Stimulated activated CD4-positive, alpha-beta T cell treated with anti-CD3 and anti-CD28 coated beads, TNF-alpha, amount 100 ng/mL, for 4 hours (primary cell): ENCODE results near the gene POP4.
A peak's percentile ranks its signal among the peaks of the same experiment; 100 is the strongest.

Experiments used
- DNase-seq, 3 experiments: peaks; one replicate each; pipeline ENCODE4 v3.0.0-alpha.2; 2020; ENCODE audit warnings: low read depth in 3 of 3

Gene POP4

DNA sequence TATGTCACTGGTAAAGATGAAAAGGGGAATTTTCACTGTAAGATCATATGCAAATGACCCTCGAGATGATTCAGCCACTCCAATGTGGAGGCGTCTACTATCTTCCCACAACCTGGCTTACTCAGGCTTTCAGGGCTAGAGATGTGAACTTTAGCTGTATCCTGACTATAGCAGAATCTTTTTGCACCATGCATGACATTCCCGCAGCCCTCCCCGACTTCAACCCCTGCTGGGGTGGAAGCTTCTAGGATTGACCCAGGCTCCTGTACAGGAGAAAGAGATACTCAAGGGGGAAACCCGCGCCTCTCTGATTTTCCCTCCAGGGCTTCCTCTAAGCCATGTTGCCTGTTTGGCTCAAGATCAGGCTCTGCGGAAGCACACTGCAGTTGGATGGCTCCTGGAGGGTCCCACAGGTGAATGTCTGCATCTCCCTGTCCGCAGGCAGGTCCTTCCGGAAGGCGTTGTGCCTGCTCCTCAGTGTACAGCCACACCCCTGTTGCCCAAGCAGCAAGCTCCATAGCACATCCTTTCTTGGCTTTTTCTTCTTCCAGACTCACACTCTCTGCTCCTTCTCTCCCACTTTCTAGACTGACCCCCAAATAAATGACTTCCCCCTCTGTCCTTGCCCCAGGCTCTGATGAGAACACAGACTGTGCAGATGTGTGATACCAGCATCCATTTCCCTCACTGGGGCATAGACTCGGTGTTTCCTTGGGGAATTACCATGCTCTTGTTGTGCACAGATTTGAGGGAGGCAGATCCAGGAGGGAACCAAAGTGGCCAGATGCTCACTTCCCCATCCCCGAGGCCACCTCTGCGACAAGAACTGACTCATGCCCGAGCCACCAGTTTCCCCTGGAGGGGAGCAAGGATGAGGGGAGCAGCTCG, 29.1 kb upstream of the POP4 start:
- DNase-seq, result peak in 1 of 3 experiments; percentile 10

DNA sequence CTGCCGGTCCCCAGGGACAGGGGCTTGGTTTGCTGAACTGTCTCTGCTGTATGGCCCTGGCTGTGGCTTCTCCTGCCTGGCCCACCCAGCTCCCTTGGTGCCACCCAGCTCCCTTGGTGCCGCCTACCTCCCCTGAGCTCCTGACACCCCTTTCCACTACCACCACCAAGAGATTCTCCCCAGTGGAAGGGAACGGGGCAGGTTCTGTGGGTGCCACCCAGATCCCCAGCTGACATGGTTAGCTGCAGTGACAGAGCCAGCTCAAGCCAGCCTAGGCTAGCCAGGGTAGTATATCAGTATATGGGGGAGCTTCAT, 28.5 kb upstream of the POP4 start:
- DNase-seq, result no peak

DNA sequence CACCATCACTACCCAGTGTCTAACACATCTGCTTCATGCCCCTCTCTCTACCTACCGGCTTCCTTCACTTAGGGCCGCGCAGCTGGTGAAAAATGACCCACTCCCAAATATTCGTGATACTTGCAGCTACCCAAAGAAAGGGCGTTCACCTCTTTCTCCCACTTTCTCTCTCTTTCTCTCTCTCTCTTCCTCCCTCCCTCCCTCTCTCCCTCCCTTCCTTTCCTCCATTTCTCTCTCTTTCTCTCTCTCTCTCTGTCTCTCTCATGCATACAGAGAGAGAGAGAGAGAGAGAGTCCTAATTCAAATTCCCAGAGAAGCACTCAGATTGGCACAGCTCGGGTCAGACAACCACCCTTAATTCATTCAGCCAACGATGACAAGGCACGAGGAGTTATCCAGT, 27.7 kb upstream of the POP4 start:
- no peak for DNase-seq

DNA sequence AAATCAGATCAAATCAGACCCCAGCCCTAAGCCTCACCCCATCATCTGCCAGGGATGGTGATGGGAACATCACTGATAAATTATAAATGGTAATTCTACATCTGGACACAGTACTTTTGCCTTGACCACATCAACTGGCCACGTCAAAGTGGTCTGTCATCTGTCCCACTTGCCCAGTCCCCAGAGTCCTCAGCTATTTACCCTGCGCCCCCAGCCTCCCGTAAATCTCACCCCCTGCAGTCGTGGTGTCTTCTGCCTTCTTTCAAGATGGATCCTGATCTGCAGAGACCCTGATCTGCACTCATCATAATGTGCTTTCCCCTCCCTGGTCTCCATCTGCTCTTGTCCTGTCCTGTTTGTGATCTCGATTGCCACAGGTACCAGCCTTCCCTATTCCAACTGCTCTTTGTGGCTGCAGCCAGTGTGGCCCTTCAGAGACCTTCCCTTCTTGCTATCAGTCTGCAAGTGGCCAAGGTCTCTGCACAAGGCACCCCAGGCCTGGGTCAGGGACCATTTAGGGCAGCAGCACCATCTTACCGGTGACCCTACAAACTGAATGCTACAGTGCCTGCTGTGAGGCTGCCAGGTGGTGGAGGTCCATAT, 26.7 kb upstream of the POP4 start:
- DNase-seq, result no peak

DNA sequence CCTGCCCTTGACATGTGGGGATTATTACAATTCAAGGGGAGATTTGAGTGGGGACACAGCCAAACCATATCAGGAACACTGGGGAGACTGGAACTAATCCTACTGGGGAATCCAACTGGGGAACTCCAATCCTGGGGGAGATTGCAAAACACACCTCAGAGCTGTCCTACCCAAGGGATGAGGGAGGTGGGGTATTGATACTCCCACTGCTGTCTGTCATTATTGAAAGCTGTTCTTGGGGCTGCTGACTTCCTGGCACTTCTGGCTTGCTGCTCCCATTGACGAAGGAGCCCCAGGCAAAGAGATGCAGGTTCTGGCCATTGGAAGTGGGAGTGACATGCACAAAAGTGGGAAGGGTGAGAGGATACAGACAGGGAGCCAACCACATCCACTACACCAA, 24.7 kb upstream of the POP4 start:
- DNase-seq, result no peak

DNA sequence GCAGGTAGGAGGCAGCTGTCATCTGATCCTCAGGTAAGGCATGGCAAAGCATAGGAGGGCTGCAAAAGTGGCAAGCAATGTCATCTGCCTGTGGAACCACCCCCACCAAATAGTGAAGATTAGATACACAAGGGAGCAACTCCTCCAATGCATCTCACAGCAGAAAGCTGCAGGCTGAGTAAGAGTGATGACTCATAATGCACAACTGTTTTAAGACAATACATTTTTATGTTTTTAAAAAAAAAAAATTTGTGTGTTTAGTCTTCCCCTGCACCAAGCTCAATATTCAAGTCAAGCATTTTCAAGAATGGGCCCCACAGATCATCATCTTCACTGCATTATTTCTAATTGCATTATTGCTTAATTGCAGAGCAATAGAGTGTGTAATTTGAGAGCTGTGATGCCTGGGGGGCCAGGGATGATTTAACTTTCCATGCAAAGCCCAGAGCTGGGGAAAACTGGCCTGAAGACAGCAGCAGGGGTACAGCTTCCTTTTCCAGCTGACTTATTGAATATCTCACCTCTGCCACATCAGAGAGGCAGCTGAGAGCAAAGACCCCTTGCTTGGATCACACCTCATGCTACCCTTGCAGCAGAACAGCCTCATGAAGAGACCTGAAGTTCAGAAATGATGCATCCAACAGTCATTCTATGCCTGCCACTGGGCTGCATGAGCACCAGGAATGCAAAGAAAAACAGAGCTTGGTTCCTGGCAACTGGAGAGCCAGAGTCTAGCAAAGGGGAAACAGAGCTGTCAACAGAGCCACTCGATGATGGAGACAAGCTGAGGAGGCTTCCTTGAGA, 22.7 kb upstream of the POP4 start:
- no peak for DNase-seq

DNA sequence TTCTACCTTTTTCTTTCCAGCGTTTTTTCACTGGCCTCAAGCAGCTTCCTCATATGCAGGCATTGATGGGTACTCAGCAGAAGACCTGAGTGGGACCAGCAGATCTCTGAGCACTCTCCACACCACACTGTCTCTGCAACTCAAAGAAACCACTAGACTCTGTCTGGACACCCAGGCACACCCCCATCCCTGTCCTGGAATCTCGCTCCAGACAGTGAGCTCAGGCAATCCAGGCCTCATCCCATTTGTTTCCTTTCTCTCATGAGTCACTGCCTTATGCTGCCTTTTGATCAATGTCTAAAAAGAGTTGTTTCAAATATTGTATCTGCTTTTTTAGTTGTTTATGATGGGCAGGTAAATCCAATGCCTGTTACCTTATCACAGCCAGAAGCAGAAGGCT, 19.7 kb upstream of the POP4 start:
- no peak for DNase-seq

DNA sequence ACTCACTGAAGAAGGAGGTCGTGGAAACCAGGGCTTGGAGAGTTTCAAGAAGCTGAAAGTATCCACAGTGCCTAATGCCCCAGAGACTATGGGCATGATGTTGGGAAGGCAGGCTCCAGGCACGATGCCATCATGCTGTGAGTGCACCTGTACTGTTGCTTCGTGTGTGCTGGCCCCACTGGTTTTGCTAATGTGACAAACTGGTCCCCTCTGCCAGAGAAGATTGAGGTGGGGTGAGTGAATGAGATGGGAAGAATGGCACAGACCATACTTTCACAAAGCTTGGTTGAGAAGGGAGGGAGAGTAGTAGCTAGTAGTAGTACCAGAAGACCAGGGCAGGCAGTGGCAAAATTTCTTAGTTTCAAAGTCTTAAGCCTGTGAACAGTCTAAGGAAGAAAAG, 19.0 kb upstream of the POP4 start:
- no peak for DNase-seq

DNA sequence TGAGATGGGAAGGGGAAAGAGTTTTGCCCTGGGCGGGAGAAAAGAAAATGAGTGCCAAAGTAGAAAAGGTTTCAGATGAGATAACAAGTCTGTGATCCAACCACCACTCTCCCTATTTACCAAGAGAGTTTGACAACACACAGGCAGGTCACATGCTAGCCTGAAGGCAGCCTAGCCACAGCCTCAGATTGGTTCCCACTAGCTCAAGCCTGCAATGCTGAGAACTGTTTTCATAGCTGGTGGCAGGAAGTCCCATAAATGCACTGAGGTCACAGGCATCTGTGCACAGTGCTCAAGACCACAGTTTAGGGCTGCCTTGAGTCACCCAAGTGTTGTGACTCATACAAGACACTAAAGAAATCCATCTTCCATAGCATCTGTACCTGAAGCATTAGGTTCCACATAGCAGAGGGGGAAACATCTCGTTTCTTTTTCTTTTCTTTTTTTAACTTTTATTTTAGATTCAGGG, 18.5 kb upstream of the POP4 start:
- peak in 1 of 3 experiments; percentile 26 for DNase-seq

DNA sequence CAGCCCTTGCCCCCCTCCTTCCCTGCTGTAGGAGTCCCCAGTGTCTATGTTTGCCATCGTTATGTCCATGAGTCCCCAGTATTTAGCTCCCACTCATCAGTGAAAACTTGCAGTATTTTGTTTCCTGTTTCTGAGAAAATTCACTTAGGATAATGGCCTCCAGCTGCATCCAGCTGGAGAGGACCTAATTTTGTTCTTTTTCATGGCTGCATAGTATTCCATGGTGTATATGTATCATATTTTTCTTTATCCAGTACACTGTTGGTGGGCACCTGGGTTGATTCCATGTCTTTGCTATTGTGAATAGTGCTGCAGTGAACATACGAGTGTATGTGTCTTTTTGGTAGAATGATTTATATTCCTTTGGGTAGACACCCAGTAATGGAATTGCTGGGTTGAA, 18.0 kb upstream of the POP4 start:
- DNase-seq, result no peak

DNA sequence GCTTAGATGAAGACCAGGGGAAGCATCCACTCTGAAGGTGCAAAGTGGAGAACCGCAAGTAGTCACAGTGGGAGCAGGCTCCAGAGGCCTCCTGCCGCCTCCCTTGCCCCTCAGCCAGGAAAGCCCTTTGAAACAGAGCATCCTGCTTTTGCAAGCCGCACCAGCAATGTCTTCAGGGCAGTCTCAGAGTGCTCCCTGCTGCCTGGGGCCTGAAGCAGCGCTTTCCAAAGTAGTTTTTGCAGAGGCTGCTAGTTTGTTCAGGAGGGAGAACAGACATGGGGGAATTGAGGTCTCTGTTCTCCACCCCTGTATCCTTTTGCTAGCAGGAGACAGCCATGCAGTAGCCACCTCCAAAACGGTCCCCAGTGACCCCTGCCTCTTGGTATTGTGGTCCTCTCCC, 15.8 kb upstream of the POP4 start:
- no peak for DNase-seq

DNA sequence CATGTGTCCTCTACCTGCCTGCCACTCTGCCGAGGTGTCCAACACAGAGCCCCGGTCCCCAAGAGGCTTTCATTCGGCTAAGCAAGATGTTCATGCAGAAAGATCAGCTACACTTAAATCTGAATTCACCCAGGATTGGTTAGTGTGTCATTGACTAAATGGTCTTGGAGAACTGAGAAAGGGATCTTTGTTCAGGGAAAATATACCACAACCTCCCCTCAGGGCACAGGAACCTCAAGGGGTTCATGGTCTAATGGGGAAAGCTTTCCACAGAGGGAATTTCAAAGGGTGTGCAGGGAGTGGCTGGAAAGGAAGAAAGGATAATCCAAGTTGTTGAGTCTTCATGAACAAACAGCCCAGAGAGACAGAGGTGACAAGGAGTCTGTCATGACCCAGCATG, 14.4 kb upstream of the POP4 start:
- no peak for DNase-seq

DNA sequence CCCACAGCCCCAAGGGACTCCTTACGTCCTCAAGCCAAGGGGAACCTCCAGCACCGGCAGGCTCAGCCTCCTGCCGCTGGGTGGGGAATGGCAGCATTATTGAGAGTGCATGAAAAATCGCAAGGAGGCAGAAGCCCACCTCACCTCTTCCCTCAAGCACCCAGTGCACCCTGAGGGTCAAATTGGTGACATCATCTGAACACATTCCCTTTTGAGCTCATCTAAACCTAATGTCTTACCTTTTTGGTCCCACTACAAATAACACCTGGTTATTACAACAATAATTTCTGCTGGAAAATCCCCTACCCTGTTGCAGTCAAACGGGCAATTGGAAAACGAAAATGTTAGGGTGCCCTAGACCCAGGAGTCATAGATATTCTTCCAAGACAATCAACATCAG, 12.2 kb upstream of the POP4 start:
- DNase-seq, result no peak

DNA sequence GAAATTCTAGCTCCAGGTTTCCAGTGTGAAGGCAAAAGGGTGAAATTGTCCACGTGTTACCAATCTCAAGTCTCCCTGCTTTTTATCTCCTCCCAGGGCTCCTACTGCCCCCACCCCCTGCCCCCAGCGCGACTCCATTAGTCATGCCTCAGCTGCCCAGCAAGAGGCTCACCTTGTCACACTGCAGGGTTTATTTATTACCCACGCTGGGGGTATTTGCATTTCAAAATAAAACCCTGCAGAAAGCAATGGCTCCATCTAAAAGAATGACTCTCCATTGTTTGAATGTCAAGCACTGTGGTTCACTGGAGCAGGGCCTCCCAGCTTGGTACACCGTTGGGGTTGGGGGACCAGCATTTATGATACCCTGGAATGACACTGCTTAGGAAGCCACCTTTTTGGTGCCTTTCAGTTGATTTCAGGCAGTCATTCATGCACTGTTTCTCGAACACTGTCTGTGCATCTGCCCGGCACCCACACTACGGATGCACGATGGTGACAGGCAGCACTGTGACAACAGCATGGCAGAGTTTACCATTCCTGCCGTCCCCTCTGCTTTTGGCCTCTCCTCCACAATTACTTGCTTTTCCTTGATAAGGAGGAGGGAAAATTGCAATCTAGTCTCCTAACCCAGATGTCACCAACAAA, 9.9 kb upstream of the POP4 start:
- no peak for DNase-seq

DNA sequence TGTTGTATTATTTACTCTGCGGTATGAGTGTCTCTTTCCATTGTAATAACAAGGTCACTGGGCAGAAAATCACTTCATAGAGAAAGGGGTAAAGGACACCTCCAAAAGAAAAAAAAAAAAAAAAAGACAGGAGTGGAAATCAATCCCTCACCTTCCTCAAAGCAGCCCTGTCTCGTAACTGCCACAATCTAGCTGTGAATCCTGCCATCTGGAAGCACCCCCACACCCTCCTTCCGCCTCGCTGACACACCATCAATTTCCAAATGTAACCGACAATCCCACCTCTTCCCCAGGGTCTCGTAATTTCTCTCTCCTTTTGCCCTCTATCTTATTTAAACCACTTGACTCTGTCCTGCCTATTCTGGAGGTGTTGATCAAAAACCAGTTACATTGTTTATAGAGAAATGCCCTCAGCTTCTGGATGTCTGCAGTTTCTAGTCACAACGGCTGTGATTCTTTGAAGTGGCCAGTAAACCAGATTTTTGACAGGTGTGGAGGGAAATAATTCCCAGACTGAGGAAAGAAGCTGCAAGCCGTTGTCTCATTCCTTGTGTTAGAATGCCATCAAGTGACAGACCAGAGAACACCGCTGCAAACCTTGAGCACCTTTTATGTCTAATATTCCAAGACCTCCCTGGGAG, 9.1 kb upstream of the POP4 start:
- no peak for DNase-seq

DNA sequence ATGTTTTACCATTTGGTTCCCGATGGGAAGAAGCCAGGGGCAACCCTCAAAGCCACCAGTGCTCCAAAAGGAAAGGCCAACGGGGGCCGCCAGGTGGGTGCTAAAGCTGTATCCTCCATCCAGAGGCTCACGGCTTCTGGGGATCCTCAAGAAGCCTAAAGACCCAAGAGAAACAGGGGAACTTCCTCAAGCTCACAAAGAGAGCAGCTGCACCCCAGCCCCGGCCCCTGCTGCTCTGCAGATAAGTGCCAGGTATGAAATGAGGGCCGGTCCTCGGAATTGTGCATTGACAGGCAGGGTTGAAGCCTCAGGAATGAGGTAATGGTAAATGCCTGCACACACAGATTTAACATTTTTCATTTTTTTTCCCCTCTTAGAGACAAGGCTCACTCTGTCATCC, 8.0 kb upstream of the POP4 start:
- DNase-seq, result no peak

DNA sequence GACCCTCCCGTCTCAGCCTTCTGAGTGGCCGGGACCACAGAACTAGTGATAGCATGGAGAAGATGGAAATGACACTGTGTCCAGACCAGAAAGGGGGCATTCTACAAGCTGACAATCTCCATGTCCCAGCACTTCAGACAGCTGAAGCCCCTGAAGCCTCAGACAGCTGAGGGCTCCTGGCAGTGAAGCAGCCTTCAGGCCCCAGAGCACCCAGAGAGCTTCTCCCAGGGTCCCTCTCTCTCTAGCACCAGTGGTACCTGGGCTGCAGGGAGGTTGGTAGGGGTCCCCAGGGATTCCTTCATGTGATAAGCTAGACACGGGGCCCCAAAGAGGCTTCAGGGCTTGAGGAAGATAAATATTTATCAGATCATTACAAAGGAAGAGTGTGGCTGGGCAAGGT, 7.6 kb upstream of the POP4 start:
- no peak for DNase-seq

DNA sequence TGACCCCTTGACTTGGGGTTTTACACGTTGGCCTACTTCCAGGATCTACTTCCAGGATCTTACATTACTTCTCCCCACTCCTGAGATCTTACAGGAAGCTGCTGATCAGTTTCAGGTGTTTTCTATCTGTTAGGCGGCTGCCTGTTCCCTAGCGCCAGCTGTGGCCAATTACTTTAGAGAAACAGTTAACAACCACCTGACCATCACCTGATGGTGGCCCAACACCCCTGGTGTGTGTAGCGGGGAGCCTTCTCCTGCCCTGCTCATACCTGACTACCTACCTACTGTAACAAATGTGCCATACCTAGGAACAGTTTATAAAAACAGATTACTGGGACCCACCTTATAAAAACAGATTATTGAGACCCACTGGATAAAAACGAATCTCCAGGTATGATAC, 2.8 kb upstream of the POP4 start:
- no peak for DNase-seq

DNA sequence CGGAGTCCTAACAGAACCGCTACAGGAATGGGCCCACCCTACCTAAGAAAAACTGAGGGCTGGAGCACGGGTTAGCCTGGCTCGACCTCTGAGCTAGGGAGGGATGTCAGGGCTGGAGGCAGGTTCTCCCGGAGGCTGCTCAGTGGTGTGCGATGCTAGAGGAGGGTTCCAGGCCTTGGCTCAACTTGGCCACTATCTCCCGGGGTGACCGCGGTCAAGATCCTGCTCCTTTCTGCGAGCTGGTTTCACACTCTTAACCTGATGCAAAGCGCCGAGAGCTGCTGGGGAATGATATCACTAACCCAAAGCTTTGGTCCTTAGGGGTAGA, 301 bp downstream of the POP4 start:
- DNase-seq, result no peak

DNA sequence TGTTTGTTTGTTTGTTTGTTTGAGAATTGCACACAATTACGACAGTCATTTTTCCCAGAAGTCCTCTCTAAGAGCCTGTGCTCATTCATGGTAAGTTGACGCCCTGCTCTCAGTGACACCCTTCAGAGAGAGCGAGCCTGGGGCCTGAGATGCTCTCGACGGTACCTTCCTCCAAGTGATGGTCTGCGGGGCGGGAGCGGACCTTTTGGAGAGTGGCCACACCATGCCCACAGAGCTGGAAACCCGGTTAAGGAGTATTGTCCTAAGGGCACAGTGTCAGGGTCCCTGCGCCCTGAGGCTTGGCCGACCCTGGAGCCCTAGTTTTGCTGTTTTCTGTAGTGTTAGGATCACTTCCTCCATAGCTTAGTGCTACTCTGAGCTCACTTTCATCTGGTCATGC, 3.6 kb downstream of the POP4 start:
- no peak for DNase-seq

DNA sequence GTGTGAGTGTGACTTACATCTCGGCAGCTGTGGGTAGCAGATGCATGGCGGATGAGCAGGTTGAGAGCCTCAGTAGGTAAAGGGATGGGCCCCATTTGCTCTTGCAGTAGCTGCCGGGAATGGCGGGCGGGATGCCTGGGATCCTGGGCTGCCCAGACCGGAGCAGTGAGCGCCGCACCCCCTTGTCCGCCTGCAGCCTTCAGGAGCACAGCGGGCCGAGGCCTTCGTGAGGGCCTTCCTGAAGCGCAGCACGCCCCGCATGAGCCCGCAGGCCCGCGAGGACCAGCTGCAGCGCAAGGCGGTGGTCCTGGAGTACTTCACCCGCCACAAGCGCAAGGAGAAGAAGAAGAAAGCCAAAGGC, 4.1 kb downstream of the POP4 start:
- DNase-seq, result no peak
